ENCODE measurements around the gene ZNF620.
A peak's percentile ranks its signal among the peaks of the same experiment; 100 is the strongest.

DNA sequence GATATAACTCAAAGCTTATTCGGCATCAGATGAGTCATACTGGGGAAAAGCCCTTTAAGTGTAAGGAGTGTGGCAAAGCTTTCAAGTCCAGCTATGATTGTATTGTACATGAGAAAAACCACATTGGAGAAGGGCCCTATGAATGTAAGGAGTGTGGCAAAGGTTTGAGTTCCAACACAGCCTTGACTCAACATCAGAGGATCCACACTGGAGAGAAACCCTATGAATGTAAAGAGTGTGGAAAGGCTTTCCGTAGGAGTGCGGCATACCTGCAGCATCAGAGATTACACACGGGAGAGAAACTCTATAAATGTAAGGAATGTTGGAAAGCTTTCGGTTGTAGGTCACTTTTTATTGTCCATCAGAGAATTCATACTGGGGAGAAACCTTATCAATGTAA, 26.4 kb downstream of the ZNF620 start:
- TF ChIP-seq MEIS1 (CRISPR knock-in tag; IDR thresholded peaks at IDR 0.05; ENCODE audit: borderline replicate concordance) = no peak
- no peak for TF ChIP-seq ZNF311 (tag by site-specific recombination; IDR thresholded peaks at IDR 0.05; ENCODE audit: borderline replicate concordance)
- no peak for TF ChIP-seq SP2 (tag by site-specific recombination; IDR thresholded peaks at IDR 0.05)
- TF ChIP-seq, protein P1, sequence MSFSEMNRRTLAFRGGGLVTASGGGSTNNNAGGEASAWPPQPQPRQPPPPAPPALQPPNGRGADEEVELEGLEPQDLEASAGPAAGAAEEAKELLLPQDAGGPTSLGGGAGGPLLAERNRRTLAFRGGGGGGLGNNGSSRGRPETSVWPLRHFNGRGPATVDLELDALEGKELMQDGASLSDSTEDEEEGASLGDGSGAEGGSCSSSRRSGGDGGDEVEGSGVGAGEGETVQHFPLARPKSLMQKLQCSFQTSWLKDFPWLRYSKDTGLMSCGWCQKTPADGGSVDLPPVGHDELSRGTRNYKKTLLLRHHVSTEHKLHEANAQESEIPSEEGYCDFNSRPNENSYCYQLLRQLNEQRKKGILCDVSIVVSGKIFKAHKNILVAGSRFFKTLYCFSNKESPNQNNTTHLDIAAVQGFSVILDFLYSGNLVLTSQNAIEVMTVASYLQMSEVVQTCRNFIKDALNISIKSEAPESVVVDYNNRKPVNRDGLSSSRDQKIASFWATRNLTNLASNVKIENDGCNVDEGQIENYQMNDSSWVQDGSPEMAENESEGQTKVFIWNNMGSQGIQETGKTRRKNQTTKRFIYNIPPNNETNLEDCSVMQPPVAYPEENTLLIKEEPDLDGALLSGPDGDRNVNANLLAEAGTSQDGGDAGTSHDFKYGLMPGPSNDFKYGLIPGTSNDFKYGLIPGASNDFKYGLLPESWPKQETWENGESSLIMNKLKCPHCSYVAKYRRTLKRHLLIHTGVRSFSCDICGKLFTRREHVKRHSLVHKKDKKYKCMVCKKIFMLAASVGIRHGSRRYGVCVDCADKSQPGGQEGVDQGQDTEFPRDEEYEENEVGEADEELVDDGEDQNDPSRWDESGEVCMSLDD (tag by site-specific recombination; IDR thresholded peaks at IDR 0.05) = no peak
- no peak for TF ChIP-seq IKZF3 (tag by site-specific recombination; IDR thresholded peaks at IDR 0.05)
- TF ChIP-seq ZNF274 (IDR thresholded peaks at IDR 0.05; ENCODE audit: low read length) = no peak
- peak; percentile 39; the same call in 1 of the 2 replicates for TF ChIP-seq ZNF274 (tag by site-specific recombination; IDR thresholded peaks at IDR 0.05; ENCODE audit: borderline replicate concordance)
- no peak for TF ChIP-seq ZNF155 (tag by site-specific recombination; IDR thresholded peaks at IDR 0.05)
- TF ChIP-seq KLF10 (tag by site-specific recombination; IDR thresholded peaks at IDR 0.05) = no peak
- TF ChIP-seq, protein P2, sequence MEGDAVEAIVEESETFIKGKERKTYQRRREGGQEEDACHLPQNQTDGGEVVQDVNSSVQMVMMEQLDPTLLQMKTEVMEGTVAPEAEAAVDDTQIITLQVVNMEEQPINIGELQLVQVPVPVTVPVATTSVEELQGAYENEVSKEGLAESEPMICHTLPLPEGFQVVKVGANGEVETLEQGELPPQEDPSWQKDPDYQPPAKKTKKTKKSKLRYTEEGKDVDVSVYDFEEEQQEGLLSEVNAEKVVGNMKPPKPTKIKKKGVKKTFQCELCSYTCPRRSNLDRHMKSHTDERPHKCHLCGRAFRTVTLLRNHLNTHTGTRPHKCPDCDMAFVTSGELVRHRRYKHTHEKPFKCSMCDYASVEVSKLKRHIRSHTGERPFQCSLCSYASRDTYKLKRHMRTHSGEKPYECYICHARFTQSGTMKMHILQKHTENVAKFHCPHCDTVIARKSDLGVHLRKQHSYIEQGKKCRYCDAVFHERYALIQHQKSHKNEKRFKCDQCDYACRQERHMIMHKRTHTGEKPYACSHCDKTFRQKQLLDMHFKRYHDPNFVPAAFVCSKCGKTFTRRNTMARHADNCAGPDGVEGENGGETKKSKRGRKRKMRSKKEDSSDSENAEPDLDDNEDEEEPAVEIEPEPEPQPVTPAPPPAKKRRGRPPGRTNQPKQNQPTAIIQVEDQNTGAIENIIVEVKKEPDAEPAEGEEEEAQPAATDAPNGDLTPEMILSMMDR (tag by site-specific recombination; IDR thresholded peaks at IDR 0.05) = no peak
- no peak for TF ChIP-seq ZNF221 (tag by site-specific recombination; IDR thresholded peaks at IDR 0.05; ENCODE audit: borderline replicate concordance)
- TF ChIP-seq ZNF324 (tag by site-specific recombination; IDR thresholded peaks at IDR 0.05) = no peak

Data from HEK293 (cell line).